K562 (cell line): ENCODE results near the gene ARHGAP42.

Experiments used
- ARID4B ChIP-seq: sonication (generic); formaldehyde crosslinking; IDR thresholded peaks from 2 replicates; pipeline ENCODE4 v1.8.0; 2022; ENCODE audit warnings: mild to moderate bottlenecking, missing genetic modification reagents
- ATF6 ChIP-seq: sonication (generic); formaldehyde crosslinking; IDR thresholded peaks from 2 replicates; pipeline ENCODE4 v1.4.0; 2020; ENCODE audit warnings: mild to moderate bottlenecking, missing genetic modification reagents
- CBX5 ChIP-seq: IDR thresholded peaks from 2 replicates; pipeline ENCODE4 v1.6.1; 2014; ENCODE audit warnings: low read depth, borderline replicate concordance
- CTCF ChIP-seq, 3 experiments: IDR thresholded peaks in 2 of 3; conservative IDR thresholded peaks in 1 of 3; 2 replicates each; pipeline ENCODE4 v1.5.1; 2011 to 2012; ENCODE audit warnings: low read length in 3 of 3, mild to moderate bottlenecking in 3 of 3, control low read depth in 2 of 3, improper control_type of control experiment in 1 of 3, inconsistent platforms in 1 of 3, low read depth in 1 of 3, mixed read lengths in 1 of 3, moderate library complexity in 1 of 3; ENCODE audit not compliant: insufficient read depth in 2 of 3
- CUX1 ChIP-seq: fragments of 200-800 bp; sonication (Bioruptor generic); IDR thresholded peaks from 2 replicates; pipeline ENCODE4 v1.6.1; 2016; ENCODE audit warnings: missing genetic modification characterization, missing compliant biosample characterization
- EP300 ChIP-seq: IDR thresholded peaks from 2 replicates; pipeline ENCODE4 v1.6.1; 2012; ENCODE audit warnings: low read length, improper control_type of control experiment
- HBP1 ChIP-seq: fragments of 450-650 bp; formaldehyde crosslinking; IDR thresholded peaks from 2 replicates; pipeline ENCODE4 v1.4.0; 2022; ENCODE audit warnings: missing genetic modification characterization
- NONO ChIP-seq, 2 experiments: fragments of 200-400 bp in 1 of 2; fragments of 450-650 bp in 1 of 2; formaldehyde crosslinking in 1 of 2; IDR thresholded peaks; 2 replicates each; pipeline ENCODE4 v1.6.1; 2017; ENCODE audit warnings: low read depth in 2 of 2, mild to moderate bottlenecking in 2 of 2, moderate library complexity in 2 of 2, low read length in 1 of 2
- POLR2A ChIP-seq: fragments of 450-650 bp; conservative IDR thresholded peaks from 2 replicates; pipeline ENCODE4 v1.6.1; 2016
- SP1 ChIP-seq: sonication (generic); formaldehyde crosslinking; IDR thresholded peaks from 2 replicates; pipeline ENCODE4 v1.8.1; 2022; ENCODE audit warnings: mild to moderate bottlenecking, missing genetic modification reagents
- USF1 ChIP-seq: sonication (generic); formaldehyde crosslinking; IDR thresholded peaks from 2 replicates; pipeline ENCODE4 v1.9.0; 2022; ENCODE audit warnings: mild to moderate bottlenecking, missing genetic modification reagents
- ZFX ChIP-seq: sonication (generic); formaldehyde crosslinking; IDR thresholded peaks from 2 replicates; pipeline ENCODE4 v1.8.0; 2022; ENCODE audit warnings: mild to moderate bottlenecking, missing genetic modification reagents, moderate library complexity
- ZNF444 ChIP-seq: fragments of 250-450 bp; sonication (Bioruptor Pico); IDR thresholded peaks from 2 replicates; pipeline ENCODE4 v1.4.0; 2020; ENCODE audit warnings: mild to moderate bottlenecking, moderate library complexity

- TF ChIP-seq ATF6 (CRISPR knock-in tag): no peak
- no peak for TF ChIP-seq CTCF (IDR thresholded peaks at IDR 0.05 in 2 of 3, conservative IDR thresholded peaks at IDR 0.05 in 1 of 3; ENCODE audit: insufficient read depth in 2 of 3, low read depth in 1 of 3, low read length in 3 of 3)
- TF ChIP-seq EP300: no peak
- TF ChIP-seq ARID4B: no peak
- no peak for TF ChIP-seq ZFX (CRISPR knock-in tag)
- no peak for TF ChIP-seq SP1 (CRISPR knock-in tag)
- no peak for TF ChIP-seq CUX1 (CRISPR knock-in tag)
- TF ChIP-seq HBP1 (CRISPR knock-in tag): no peak
- TF ChIP-seq POLR2A: no peak
- TF ChIP-seq NONO (IDR thresholded peaks at IDR 0.05; ENCODE audit: low read depth in 2 of 2, low read length in 1 of 2): no peak
- no peak for TF ChIP-seq ZNF444 (CRISPR knock-in tag)
- TF ChIP-seq CBX5: no peak
- no peak for TF ChIP-seq USF1 (CRISPR knock-in tag)
Measured at GRCh38 chr11:100878474-100878873, 191.4 kb downstream of the ARHGAP42 start.
